Esophagus muscularis mucosa (tissue), 3 donors: ENCODE measurements around the gene ABCA1.

ENCODE experiments used
- POLR2A ChIP-seq: fragments of 450-650 bp; IDR thresholded peaks from one replicate; pipeline ENCODE4 v1.6.1; 2017; ENCODE audit warnings: antibody characterized with exemption, moderate library complexity, mild to moderate bottlenecking, low read depth
- POLR2AphosphoS5 ChIP-seq, 2 donors: sonication (generic); formaldehyde crosslinking; IDR thresholded peaks; one replicate each; pipeline ENCODE4 v1.6.1; 2017; ENCODE audit warnings: antibody characterized with exemption in 2 of 2
- TF ChIP-seq, protein P1 (sequence below), 3 experiments: fragments of 200-600 bp in 2 of 3; fragments of 450-650 bp in 1 of 3; sonication (generic) in 2 of 3; IDR thresholded peaks; one replicate each; pipeline ENCODE4 v1.5.1; 2017 to 2019; ENCODE audit warnings: antibody characterized with exemption in 3 of 3, mild to moderate bottlenecking in 2 of 3, moderate library complexity in 1 of 3

DNA sequence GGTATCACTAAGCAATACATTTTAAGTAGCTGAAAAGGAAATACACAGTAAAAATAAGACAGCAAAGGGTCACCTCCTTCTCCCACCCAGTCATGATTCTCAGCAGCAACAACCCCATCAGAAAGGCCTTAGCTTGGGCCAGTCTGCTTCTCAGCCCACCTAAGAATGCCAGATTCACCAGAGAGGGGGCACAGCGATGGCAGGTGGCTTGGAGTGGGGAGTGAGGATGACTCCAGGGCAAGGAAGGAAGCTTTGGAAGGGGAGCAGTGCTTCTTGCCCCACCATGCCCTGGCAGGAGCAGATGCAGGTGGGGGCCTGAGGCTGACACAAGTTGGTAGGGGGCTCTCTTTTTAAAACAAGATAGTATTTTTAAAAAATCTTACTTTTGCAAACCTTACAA, 51.4 kb downstream of the ABCA1 start:
- TF ChIP-seq, protein P1, sequence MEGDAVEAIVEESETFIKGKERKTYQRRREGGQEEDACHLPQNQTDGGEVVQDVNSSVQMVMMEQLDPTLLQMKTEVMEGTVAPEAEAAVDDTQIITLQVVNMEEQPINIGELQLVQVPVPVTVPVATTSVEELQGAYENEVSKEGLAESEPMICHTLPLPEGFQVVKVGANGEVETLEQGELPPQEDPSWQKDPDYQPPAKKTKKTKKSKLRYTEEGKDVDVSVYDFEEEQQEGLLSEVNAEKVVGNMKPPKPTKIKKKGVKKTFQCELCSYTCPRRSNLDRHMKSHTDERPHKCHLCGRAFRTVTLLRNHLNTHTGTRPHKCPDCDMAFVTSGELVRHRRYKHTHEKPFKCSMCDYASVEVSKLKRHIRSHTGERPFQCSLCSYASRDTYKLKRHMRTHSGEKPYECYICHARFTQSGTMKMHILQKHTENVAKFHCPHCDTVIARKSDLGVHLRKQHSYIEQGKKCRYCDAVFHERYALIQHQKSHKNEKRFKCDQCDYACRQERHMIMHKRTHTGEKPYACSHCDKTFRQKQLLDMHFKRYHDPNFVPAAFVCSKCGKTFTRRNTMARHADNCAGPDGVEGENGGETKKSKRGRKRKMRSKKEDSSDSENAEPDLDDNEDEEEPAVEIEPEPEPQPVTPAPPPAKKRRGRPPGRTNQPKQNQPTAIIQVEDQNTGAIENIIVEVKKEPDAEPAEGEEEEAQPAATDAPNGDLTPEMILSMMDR (IDR thresholded peaks at IDR 0.05): no peak
- TF ChIP-seq POLR2A (no peak), POLR2AphosphoS5 (IDR thresholded peaks at IDR 0.05) (no peak)
